Stimulated activated CD4-positive, alpha-beta T cell treated with anti-CD3 and anti-CD28 coated beads, Interleukin-1b, Interleukin-23, amount 100 ng/mL, for 1 hour (primary cell): ENCODE measurements around the gene PLAAT4.
"Not testable (repeated sequence)": the region's sequence is repeated elsewhere in the genome, so short reads cannot be mapped to it uniquely, and the experiment has no call there.

Experiments
- DNase-seq, 2 donors: peaks; one replicate each; pipeline ENCODE4 v3.0.0-alpha.2; 2020; ENCODE audit warnings: low read depth in 2 of 2

Gene PLAAT4

DNA sequence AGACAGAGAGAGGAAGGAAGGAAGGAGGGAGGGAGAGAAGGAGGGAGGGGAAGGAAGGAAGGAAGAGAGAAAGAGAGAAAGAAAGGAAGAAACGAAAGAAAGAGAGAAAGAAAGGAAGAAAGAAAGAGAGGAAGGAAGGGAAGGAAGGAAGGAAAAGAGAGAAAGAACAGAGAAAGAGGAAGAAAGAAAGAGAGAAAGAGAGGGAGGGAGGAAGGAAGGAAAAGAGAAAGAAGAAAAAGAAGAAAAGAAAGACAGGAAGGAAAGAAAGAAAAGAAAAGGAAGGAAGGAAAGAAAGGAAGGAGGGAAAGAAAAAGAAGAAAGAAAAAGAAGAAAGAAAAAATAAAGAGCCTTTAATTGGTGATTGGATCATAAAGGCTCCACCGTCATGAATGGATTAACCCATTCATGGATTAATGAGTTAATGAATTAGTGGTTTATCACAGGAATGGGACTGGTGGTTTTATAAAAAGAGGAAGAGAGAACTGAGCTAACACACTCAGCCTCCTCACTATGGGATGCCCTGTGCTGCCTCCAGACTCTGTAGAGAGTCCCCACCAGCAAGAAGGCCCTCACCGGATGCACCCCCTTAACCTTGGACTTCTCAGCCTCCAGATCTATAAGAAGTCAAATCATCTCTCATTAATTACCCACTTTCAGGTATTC lies 35.5 kb downstream of the PLAAT4 start:
- no peak for DNase-seq

DNA sequence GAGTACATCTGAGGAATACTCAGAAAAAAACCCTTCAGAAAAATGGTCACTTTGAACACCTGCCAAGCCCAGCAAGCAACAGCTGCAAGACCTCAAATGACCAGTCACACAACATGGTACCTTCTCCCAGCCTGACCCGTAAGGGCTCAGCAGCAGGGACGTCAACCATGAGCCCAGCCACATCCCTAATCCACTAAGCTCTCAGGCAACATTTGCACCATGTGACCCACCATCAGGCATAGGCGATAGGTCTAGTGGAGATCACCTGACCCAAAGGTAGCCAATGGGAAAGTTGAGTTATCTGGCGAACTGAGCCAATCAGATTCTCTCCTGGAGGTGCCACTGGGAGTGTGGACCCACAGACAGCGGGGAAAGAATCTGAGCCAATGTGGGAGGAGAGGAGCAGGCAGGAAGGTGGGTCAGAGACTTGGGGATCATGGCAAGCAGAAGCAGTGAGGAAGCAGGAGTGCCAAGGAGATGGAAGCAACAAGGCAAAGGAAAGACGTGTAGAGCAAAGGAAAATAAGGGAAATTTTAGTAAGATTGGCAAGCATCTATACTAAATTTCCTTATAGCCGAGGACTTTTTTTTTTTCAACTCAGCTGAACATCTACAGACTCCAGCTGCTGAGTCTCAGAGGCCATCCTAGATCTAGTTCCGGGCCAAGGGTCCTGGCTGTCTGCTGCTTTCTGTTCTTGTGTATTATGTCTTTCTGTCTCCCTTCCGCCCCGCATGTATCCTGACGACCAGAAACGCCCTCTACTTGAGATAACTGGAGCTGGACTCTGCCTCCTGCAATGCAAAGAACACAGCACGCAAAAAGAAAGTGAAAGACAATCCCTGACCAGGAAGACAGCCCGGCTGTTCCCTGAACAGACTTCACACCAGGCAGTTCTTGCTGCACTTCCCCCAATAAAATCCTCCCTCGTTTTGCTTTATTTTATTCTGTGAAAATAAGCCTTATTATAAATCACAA lies 37.6 kb downstream of the PLAAT4 start:
- DNase-seq, result no peak

DNA sequence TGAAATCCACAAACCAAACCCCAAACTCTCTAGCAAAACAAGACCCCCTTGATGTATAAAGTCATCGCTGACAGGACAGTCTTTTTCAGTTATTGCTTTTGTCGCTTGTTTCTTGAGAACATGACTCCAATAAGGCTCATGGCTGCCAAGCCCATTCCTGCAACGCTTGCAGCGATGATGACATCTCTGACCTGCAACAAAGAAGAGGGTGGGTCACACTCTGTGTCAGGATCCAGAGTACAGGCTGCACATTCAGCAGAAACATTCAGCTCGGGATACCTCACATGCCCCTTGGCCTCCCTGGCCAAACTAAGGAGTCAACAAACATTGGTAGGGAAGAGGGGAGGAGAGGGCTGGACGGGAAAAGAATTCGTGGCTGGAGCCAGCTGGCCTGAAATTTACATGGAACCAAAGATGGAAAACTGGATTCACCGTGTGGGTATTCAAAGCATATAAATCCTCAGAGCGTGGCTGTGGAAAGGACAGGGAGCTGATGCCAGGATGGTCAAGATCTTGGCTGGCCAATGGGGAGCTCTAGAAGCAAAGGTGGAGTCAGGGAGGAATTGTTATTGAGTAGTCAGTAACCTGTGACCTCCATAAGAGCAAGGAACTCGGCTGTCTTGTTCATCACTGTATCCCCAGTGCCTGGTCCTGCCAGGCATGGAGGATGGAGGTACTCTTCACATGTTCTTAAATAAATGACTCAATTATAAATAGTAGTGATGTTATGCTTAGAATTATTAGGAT lies 38.4 kb downstream of the PLAAT4 start:
- DNase-seq, result no peak

DNA sequence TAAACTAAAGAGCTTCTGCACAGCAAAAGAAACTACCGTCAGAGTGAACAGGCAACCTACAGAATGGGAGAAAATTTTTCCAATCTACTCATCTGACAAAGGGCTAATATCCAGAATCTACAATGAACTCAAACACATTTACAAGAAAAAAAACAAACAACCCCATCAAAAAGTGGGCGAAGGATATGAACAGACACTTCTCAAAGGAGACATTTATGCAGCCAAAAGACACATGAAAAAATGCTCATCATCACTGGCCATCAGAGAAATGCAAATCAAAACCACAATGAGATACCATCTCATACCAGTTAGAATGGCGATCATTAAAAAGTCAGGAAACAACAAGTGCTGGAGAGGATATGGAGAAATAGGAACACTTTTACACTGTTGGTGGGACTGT lies 42.3 kb downstream of the PLAAT4 start:
- DNase-seq, result not testable (repeated sequence)

DNA sequence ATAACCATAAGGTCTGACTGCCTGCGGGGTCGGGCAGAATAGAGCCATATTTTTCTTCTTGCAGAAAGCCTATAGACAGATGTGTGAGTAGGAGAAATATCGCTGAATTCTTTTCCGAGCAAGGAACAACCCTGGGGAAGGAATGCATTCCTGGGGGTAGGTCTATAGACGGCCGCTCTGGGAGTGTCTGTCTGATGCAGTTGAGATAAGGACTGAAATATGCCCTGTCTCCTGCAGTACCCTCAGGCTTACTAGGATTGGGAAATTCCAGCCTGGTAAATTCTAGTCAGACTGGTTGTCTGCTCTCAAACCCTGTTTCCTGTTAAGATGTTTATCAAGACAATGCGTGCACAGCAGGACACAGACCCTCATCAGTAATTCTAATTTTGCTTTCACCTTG lies 44.6 kb downstream of the PLAAT4 start:
- DNase-seq, result not testable (repeated sequence)

DNA sequence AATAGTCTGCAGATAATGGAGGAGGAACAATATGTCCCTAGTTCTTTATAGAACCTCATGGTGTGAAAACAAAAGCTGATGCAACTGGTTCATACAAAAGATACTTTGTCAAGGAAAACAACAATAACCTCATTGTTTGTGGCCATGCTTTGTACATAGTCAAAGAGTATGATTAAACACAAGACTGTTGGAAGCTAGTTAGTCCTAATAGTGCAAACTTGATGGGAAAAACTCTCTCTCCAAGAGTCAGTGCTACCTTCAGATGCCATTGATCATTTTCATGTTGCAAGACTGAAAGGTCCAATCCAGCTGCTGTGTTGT lies 46.7 kb downstream of the PLAAT4 start:
- DNase-seq, result no peak

DNA sequence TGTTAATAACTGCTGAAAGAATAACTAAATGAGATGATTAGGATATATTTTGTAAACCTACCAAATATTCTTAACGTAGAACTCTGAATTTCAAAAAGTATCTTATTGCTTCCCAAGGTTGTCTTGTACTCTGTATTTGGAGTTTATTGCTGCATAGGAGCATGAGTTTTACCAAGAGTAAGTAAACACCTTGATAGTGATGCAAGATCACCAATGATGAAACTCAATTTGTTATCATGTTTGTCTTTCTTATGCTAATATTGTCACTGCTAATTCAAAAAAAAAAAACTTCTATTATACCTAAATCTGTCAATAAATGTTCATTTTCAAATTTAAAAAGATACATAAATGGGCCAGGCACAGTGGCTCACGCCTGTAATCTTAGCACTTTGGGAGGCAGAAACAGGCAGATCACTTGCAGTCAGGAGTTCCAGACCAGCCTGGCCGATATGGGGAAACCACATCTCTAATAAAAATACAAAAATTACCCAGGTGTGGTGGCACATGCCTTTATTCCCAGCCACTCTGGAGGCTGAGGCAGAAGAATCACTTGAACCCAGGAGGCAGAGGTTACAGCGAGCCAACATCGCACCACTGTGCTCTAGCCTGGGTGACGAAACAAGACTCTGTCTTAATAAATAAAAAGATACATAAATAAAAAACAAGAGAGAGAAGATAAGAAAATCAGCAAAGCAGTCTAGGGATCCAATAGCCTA lies 50.0 kb downstream of the PLAAT4 start:
- DNase-seq, result no peak

DNA sequence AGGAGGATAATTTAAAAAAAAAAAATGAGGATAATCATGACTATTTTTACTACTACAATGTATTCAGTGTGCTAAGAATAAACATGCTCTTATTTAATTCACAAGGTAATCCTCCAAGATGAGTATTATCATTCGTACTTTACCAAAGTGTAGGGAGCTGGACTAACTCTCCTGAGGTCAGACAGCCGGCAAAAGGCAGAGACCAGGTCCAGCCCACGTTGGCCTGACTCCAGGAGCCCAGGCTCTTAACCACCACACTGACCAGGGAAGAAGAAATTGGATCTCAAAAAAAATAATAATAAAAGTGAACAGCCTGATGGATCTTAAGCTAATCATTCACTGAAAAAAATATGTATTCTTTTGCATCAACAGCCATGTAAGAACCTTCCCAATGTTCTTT lies 52.4 kb downstream of the PLAAT4 start:
- no peak for DNase-seq

DNA sequence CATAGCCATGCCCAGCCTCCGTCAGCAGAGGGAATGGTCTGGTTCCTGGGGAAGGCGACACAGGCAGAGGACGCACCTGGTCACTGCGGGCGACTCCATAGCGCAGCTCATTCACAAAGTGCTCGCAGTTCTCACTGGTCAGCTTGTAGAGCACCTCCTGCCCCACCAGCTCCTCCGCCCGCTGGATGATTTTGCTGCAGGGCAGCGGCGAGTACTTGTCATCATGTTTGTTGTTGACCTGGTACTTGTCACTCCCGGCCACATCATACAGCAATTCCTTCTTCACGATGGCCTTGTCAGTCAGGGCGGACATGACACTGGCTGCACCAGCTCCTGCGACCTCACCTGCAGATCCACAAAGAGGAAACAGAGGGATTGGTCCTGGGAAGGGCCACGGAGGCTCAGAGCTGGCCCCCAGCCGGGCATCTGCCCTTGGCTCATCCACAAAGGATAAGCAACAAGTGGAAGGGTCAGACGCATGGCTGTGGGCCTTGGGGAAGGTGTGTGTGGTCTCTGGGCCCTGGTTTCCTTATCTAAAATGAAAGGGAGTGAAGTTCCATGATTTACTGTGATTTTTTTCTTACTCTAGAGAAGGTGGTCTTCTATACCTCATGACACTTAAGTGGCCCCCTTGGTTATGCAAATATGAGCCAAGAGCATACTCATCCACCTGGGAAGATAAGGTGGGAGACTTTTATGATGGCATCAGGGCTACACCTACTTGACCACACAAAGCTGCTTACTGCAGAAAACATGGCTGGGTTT lies 53.6 kb downstream of the PLAAT4 start:
- no peak for DNase-seq

DNA sequence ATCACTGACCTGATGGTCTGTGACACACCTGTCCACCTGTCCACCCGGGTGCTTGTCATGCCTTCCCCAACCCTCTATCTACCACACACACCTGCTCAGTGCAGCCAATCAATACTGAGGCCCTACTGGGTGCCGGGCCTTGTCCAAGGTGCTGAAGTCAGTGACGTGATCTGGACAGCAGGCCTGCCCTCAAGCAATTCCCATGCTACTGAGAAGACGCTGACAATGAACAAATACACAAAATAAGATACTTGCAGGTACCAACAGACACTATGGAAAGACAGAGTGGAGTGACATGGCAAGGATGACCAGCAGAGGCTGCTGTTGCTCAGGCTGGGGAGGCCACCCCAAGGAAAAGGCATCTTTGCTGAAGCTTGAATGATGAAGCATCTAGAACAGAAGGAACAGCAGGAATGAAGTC lies 56.4 kb downstream of the PLAAT4 start:
- no peak for DNase-seq

DNA sequence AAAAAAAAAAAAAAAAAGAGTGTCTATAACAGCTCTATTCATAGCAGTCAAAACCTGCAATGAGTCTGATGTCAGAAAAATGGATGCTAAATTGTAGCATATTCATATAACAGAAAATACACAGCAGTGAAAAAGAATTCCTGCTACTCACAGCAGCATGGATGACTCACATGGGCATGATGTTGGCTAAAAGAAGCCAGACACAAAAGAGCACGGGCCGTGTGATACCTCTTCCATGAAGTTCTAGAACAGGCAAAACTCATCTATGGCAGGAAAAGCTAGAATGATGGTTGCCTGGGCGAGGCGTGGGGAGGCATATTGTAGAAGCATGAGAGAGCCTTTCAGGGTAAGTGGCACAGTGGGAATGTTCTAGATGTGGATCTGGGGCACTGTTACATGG lies 58.7 kb downstream of the PLAAT4 start:
- no peak for DNase-seq
